H9 (cell line): ENCODE results near the gene TTC12. TPM values are rescaled to one million over a fixed set of nuclear protein-coding genes. Genes with fewer than 3 reads are reported as not detected.

Experiments used
- DNase-seq: peaks from one replicate; pipeline ENCODE4 v3.0.0-alpha.2; 2017
- H2AFZ ChIP-seq: one replicate; pipeline ENCODE4 v1.6.1; 2013; ENCODE audit warnings: mild to moderate bottlenecking, low read length, control low read depth, moderate library complexity
- H2AK5ac ChIP-seq: 2 replicates; pipeline ENCODE4 v1.6.1; 2013; ENCODE audit warnings: low read length, control low read depth, mixed read lengths; ENCODE audit not compliant: insufficient read length
- H2BK120ac ChIP-seq: one replicate; pipeline ENCODE4 v1.6.1; 2013; ENCODE audit warnings: low read depth, mild to moderate bottlenecking, low read length, control low read depth, inconsistent platforms; ENCODE audit not compliant: poor library complexity, severe bottlenecking
- H2BK12ac ChIP-seq: 2 replicates; pipeline ENCODE4 v1.6.1; 2013; ENCODE audit warnings: low read length, control low read depth, mixed read lengths, low read depth; ENCODE audit not compliant: insufficient read length
- H2BK15ac ChIP-seq: 2 replicates; pipeline ENCODE4 v1.6.1; 2013; ENCODE audit warnings: low read depth, low read length, control low read depth
- H2BK20ac ChIP-seq: one replicate; pipeline ENCODE4 v1.6.1; 2013; ENCODE audit warnings: low read depth, mild to moderate bottlenecking, low read length, control low read depth, inconsistent platforms; ENCODE audit not compliant: poor library complexity, severe bottlenecking
- H2BK5ac ChIP-seq: 2 replicates; pipeline ENCODE4 v1.6.1; 2013; ENCODE audit warnings: low read length, control low read depth, mixed read lengths; ENCODE audit not compliant: insufficient read length
- H3K14ac ChIP-seq: 2 replicates; pipeline ENCODE4 v1.6.1; 2013; ENCODE audit warnings: low read length, control low read depth; ENCODE audit not compliant: insufficient read depth
- H3K18ac ChIP-seq: 2 replicates; pipeline ENCODE4 v1.6.1; 2013; ENCODE audit warnings: low read depth, mild to moderate bottlenecking, mixed read lengths, low read length, control low read depth; ENCODE audit not compliant: insufficient read length
- H3K23ac ChIP-seq: 2 replicates; pipeline ENCODE4 v1.6.1; 2013; ENCODE audit warnings: low read length, control low read depth, mixed read lengths, low read depth; ENCODE audit not compliant: insufficient read length
- H3K23me2 ChIP-seq: 2 replicates; pipeline ENCODE4 v1.6.1; 2013; ENCODE audit warnings: low read depth, mild to moderate bottlenecking, mixed read lengths, low read length, control low read depth; ENCODE audit not compliant: insufficient read length, poor library complexity, severe bottlenecking
- H3K27ac ChIP-seq: 2 replicates; pipeline ENCODE4 v1.5.1; 2013; ENCODE audit warnings: low read length, control low read depth, mixed read lengths, low read depth; ENCODE audit not compliant: insufficient read length
- H3K27me3 ChIP-seq: 2 replicates; pipeline ENCODE4 v1.6.1; 2013; ENCODE audit warnings: low read length, control low read depth, inconsistent platforms; ENCODE audit not compliant: insufficient read depth
- H3K4ac ChIP-seq: 2 replicates; pipeline ENCODE4 v1.6.1; 2013; ENCODE audit warnings: low read depth, mild to moderate bottlenecking, control low read depth, inconsistent platforms, low read length, moderate library complexity
- H3K4me1 ChIP-seq: 2 replicates; pipeline ENCODE4 v1.6.1; 2013; ENCODE audit warnings: low read length, control low read depth, inconsistent platforms; ENCODE audit not compliant: insufficient read depth
- H3K4me2 ChIP-seq: 2 replicates; pipeline ENCODE4 v1.6.1; 2013; ENCODE audit warnings: low read length, control low read depth, mixed read lengths; ENCODE audit not compliant: insufficient read length, insufficient read depth
- H3K56ac ChIP-seq: 2 replicates; pipeline ENCODE4 v1.6.1; 2013; ENCODE audit warnings: low read depth, mild to moderate bottlenecking, mixed read lengths, low read length, control low read depth; ENCODE audit not compliant: insufficient read length
- H3K79me1 ChIP-seq: 2 replicates; pipeline ENCODE4 v1.6.1; 2013; ENCODE audit warnings: low read depth, mild to moderate bottlenecking, moderate library complexity, low read length, control low read depth, inconsistent platforms; ENCODE audit not compliant: insufficient read depth, poor library complexity, severe bottlenecking
- H3K79me2 ChIP-seq: 2 replicates; pipeline ENCODE4 v1.6.1; 2013; ENCODE audit warnings: low read length, control low read depth, inconsistent platforms; ENCODE audit not compliant: insufficient read depth
- H3K9ac ChIP-seq: 2 replicates; pipeline ENCODE4 v1.6.1; 2013; ENCODE audit warnings: low read length, control low read depth, mixed read lengths; ENCODE audit not compliant: insufficient read length; ENCODE audit errors: extremely low read depth
- H3K9me3 ChIP-seq: one replicate; pipeline ENCODE4 v1.6.1; 2013; ENCODE audit warnings: low read depth, low read length, inconsistent platforms; ENCODE audit not compliant: control insufficient read depth
- H3T11ph ChIP-seq: one replicate; pipeline ENCODE4 v1.6.1; 2013; ENCODE audit warnings: mild to moderate bottlenecking, low read length, control low read depth, inconsistent platforms
- H4K20me1 ChIP-seq: one replicate; pipeline ENCODE4 v1.6.1; 2013; ENCODE audit not compliant: control insufficient read depth, insufficient read length, insufficient read depth
- H4K5ac ChIP-seq: 2 replicates; pipeline ENCODE4 v1.6.1; 2013; ENCODE audit warnings: low read depth, mild to moderate bottlenecking, mixed read lengths, low read length, control low read depth; ENCODE audit not compliant: insufficient read length
- H4K8ac ChIP-seq: replicated peaks from 2 replicates; pipeline ENCODE4 v1.6.1; 2013; ENCODE audit warnings: low read length, control low read depth, mixed read lengths, low read depth; ENCODE audit not compliant: insufficient read length
- H4K91ac ChIP-seq: 2 replicates; pipeline ENCODE4 v1.6.1; 2013; ENCODE audit warnings: low read depth, mild to moderate bottlenecking, moderate library complexity, mixed read lengths, low read length, control low read depth; ENCODE audit not compliant: insufficient read length
- H3K27ac Mint-ChIP-seq, 3 experiments: 2 replicates in 2 of 3; 3 replicates in 1 of 3; pipeline ENCODE4 v1.8.0; 2020 to 2021; ENCODE audit warnings: mixed read lengths in 3 of 3, mild to moderate bottlenecking in 1 of 3, moderate library complexity in 1 of 3
- H3K27me3 Mint-ChIP-seq: 2 replicates; pipeline ENCODE4 v1.8.0; 2021; ENCODE audit warnings: low read depth, mild to moderate bottlenecking, moderate library complexity, mixed read lengths
- H3K36me3 Mint-ChIP-seq, 3 experiments: 2 replicates in 2 of 3; 3 replicates in 1 of 3; pipeline ENCODE4 v1.8.0; 2020 to 2021; ENCODE audit warnings: low read depth in 3 of 3, mixed read lengths in 3 of 3; ENCODE audit not compliant: insufficient read depth in 1 of 3
- H3K4me1 Mint-ChIP-seq, 2 experiments: 2 replicates each; pipeline ENCODE4 v1.8.0; 2020; ENCODE audit warnings: mixed read lengths in 2 of 2
- H3K4me3 Mint-ChIP-seq, 2 experiments: 2 replicates in 1 of 2; 3 replicates in 1 of 2; pipeline ENCODE4 v1.8.0; 2020 to 2021; ENCODE audit warnings: mild to moderate bottlenecking in 2 of 2, mixed read lengths in 2 of 2, moderate library complexity in 1 of 2
- H3K9me3 Mint-ChIP-seq, 2 experiments: 2 replicates in 1 of 2; 3 replicates in 1 of 2; pipeline ENCODE4 v1.8.0; 2020; ENCODE audit warnings: mild to moderate bottlenecking in 2 of 2, mixed read lengths in 2 of 2, moderate library complexity in 1 of 2
- WGBS: extraction: QIAGEN DNeasy Blood & Tissue Kit; methylation state at CpG from one replicate; pipeline ENCODE4 v1.1.7; 2013; ENCODE audit warnings: missing lambda C conversion rate, low lambda C conversion rate, mixed read lengths; ENCODE audit not compliant: insufficient read length; ENCODE audit errors: extremely low coverage; 5-methylcytosine and 5-hydroxymethylcytosine counted together
- total RNA-seq: library from RNA; stranded (reverse); gene quantifications from 2 replicates; pipeline ENCODE4 v1.2.1, GENCODE V29; 2021
- TF ChIP-seq, protein P1 (sequence below): fragments of 200-600 bp; sonication (generic); conservative IDR thresholded peaks from 3 replicates; pipeline ENCODE4 v1.8.0; 2021; ENCODE audit warnings: antibody characterized with exemption, mild to moderate bottlenecking

The TTC12 gene
- total RNA-seq, 1 experiment from 2014 or later, result 8.3 TPM

DNA sequence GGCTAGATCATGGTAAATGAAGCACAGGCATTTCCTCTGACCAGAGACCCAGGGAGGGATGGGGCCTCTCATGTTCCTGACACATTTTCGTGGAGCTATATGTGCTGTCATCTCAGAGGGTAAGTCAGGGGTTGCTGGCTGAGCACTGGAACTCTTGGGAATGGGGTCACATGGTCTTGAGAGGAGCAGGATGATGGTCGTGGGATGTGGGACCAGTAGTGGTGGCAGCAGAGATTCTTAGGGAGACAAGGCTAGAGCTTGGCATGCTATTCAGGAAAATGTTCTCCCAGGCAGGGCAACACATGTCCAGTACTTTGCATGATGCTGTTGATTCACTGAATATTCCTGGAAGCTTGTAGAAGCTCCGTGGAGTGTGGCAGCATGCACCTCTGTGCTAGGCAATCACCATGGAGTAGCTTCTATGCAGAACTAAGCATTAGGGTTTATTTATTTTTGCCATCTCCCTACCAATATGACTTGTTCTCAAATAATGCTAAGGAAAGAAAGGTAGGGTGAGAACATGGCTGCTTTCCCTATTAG is 31.4 kb upstream of the TTC12 start:
- no peak overlapping the region for H2BK12ac ChIP-seq
- Mint-ChIP-seq H3K9me3 (no peaks in the 10 kb centered on the region), H3K27me3 (no peaks in the 10 kb centered on the region; the same call in 1 of the 2 replicates), H3K27ac (no peak overlapping the region), H3K4me1 (no peaks in the 10 kb centered on the region), H3K36me3 (no peaks in the 10 kb centered on the region; a peak in 1 of 7 replicates), H3K4me3 (no peak overlapping the region)
- H4K8ac ChIP-seq, result no peak overlapping the region
- no peaks in the 10 kb centered on the region for H4K20me1 ChIP-seq
- H3K56ac ChIP-seq, result no peak overlapping the region
- H3K9me3 ChIP-seq, result no peaks in the 10 kb centered on the region
- no peak overlapping the region for H2BK5ac ChIP-seq
- H3K14ac ChIP-seq, result no peak overlapping the region; the same call in 1 of the 2 replicates
- no peak overlapping the region for H2AFZ ChIP-seq
- H2AK5ac ChIP-seq, result no peak overlapping the region
- no peak overlapping the region for H3K18ac ChIP-seq
- no CpG with 5 or more reads among the region's 3 CpGs for WGBS
- H3K79me2 ChIP-seq, result no peaks in the 10 kb centered on the region
- no peak overlapping the region for H3K9ac ChIP-seq
- H3K27me3 ChIP-seq, result no peaks in the 10 kb centered on the region
- H4K5ac ChIP-seq, result no peak overlapping the region
- H4K91ac ChIP-seq, result no peak overlapping the region
- no peak for DNase-seq
- no peaks in the 10 kb centered on the region for H3K79me1 ChIP-seq
- H3K23ac ChIP-seq, result no peak overlapping the region
- H3K4me2 ChIP-seq, result no peak overlapping the region
- no peaks in the 10 kb centered on the region for H3K23me2 ChIP-seq
- no peak overlapping the region for H2BK15ac ChIP-seq
- no peak overlapping the region for H3T11ph ChIP-seq
- H3K27ac ChIP-seq, result no peak overlapping the region
- no peak overlapping the region for H2BK20ac ChIP-seq
- TF ChIP-seq, protein P1, sequence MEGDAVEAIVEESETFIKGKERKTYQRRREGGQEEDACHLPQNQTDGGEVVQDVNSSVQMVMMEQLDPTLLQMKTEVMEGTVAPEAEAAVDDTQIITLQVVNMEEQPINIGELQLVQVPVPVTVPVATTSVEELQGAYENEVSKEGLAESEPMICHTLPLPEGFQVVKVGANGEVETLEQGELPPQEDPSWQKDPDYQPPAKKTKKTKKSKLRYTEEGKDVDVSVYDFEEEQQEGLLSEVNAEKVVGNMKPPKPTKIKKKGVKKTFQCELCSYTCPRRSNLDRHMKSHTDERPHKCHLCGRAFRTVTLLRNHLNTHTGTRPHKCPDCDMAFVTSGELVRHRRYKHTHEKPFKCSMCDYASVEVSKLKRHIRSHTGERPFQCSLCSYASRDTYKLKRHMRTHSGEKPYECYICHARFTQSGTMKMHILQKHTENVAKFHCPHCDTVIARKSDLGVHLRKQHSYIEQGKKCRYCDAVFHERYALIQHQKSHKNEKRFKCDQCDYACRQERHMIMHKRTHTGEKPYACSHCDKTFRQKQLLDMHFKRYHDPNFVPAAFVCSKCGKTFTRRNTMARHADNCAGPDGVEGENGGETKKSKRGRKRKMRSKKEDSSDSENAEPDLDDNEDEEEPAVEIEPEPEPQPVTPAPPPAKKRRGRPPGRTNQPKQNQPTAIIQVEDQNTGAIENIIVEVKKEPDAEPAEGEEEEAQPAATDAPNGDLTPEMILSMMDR, result no peak
- H3K4ac ChIP-seq, result no peak overlapping the region
- no peak overlapping the region for H2BK120ac ChIP-seq
- no peaks in the 10 kb centered on the region for H3K4me1 ChIP-seq
